Stimulated activated CD4-positive, alpha-beta T cell treated with anti-CD3 and anti-CD28 coated beads, Interleukin-12 subunit alpha, Interleukin-12 subunit beta, amount 100 ng/mL, for 4 hours (primary cell): ENCODE data around the gene AEBP2.
"Not testable (repeated sequence)": the region's sequence is repeated elsewhere in the genome, so short reads cannot be mapped to it uniquely, and the experiment has no call there.

Experiments used
- DNase-seq: peaks from one replicate; pipeline ENCODE4 v3.0.0-alpha.2; 2020

The AEBP2 gene

DNA sequence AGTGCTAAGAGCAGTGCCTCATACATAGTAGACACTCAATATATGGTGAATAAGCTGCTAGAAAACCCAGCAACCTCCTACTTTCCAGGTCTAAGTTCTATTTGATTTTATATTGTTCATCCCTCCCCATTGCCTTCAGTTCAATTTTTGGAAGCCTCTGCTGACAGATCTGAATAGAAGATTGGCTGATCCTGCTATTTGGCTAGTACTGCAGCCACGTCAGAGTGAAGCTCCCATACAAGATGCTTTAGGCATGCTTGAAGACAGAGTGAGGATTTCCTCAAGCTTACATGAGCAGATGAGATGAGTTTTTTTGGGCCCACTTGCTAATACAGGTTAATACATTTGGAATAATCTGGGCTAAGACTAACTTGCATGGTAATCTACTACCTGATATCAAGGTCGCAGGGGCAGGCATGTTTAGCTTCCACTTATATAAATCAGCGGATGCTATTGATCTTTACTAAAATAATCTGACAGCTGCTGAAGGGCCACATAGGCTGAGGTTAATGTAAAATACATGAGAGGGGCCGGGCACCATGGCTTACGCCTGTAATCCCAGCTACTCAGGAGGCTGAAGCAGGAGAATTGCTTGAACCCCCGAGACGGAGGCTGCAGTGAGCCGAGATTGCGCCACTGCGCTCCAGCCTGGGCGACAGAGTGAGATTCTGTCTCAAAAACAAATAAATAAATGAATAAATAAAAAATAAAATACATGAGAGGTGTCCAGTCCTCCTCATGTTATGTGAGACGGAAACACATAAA, 15.9 kb upstream of the AEBP2 start:
- DNase-seq, result no peak

- no peak for DNase-seq
These were observed 11.0 kb upstream of the AEBP2 start for GRCh38 chr12:19428246-19428645.

GRCh38 chr12:19429491-19429890, 9.8 kb upstream of the AEBP2 start:
- DNase-seq, result not testable (repeated sequence)

GRCh38 chr12:19430988-19431387, 8.3 kb upstream of the AEBP2 start:
- DNase-seq, result no peak

DNA sequence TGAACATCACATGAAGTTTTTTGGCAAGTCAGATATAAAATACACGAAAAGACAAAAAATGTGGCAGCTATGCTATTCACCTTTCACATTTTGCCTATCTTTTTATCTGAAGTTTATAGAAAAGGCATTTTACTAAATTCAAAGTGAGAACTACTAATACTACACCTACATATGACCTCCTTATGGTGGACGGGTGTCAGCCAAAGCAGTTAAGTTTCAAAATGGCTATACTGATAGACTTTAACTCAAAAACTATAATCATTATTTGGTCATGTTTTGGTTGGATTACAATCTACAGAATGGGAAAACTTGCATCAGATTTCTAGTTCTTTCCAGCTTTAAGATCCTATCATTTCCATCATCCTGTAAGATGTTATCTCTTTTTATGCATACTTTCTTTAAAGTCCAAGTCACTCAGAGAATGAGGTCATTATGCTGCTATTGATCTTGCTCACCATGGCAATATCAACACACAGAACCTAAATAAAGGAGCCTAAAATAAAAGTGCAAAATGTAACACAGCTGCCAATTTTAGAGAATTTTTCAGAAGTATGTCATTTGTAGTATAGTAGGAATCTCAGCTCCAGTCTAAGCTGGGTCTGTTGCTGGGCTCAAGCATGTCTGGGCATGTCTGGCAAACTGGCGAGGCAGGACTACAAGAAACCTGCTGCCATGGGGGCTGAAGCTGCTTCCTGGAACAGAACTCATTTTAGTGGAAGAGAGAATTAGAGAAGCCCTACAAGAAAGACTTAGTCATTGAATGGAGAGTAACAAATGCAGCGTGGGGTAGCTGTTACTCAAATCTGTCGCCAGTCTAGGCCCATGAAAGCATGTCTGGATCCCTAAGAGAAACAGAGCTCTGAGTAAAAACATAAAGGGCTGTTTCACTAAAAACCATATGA, 7.6 kb upstream of the AEBP2 start:
- peak; percentile 11 for DNase-seq

DNA sequence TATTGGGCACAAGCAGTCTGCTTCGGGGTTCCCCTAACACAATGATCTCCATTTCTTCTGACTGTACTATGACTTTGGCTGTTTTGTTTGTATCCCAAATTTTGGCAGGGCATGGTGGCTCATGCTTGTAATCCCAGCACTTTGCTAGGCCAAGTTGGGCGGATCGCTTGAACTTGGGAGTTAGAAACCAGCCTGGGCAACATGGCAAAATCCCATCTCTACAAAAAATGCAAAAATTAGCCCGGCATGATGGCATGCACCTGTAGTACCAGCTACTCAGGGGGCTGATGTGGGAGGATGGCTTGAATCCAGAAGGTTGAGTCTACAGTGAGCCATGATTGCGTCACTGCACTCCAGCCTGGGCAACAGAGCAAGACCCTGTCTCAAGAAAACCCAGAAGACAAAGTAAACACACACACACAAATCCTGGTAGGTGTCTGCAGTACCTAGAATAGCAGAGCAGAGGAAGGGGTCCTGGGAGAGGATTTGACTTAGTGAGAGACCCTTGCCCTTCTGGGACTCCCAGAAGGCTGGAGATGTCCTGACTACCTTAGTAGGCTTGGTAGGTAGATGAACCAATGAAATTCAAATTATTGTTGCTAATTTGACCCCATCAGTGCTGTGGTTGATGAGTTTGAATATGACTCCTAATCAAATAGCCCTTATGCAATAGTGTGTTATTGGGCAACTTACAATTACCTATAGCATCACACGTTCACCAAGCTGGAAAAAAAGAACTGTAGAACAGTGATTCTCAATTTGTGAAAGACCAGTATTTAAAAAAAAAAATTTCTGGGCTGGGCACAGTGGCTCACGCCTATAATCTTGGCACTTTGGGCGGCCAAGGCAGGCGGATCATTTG, 6.8 kb upstream of the AEBP2 start:
- DNase-seq, result no peak

- no peak for DNase-seq
These were observed 4.8 kb upstream of the AEBP2 start for GRCh38 chr12:19434538-19434937.

- no peak for DNase-seq
These were observed 3.3 kb upstream of the AEBP2 start for GRCh38 chr12:19435831-19436497.

DNA sequence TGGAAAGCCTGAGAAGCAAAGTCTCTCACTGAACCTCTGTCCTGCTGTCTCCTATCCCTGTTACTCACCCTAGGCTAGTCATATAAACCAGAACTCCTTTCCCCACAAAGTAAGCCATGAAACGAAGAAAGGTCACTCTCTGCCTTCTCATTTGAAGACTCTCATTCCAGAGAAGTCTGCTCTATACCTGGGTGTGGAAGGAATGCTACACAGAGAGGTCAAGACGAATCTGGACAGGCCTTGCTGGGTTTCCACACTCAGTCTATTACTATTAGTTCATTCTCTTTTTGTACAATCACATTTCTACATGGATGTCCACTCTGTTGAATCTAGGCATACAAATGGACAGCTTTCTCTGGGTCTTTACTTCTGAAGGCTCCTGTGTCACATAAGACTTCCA, 2.4 kb upstream of the AEBP2 start:
- no peak for DNase-seq

GRCh38 chr12:19437996-19438395, 1.3 kb upstream of the AEBP2 start:
- DNase-seq, result no peak

GRCh38 chr12:19440019-19440858, 947 bp downstream of the AEBP2 start:
- peak; percentile 51 for DNase-seq

DNA sequence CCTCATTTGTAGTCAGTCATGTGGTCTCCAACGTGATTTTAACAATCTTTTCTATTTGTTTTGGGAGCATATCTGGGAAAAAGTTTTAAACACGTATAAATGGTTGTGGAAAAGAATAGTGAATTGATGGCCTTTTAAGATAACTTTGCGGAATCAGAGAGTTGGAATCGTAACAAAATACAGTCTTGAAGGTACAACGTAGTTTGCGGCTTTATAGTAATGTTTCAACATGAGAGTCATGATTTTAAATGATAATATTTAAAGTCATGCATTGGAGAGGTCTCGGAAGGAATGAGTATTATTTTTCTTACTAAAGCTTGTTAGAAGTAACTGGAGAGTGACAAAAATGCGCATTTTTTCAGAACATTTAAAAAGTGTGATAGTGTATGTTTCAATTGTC, 1.6 kb downstream of the AEBP2 start:
- DNase-seq, result no peak

DNA sequence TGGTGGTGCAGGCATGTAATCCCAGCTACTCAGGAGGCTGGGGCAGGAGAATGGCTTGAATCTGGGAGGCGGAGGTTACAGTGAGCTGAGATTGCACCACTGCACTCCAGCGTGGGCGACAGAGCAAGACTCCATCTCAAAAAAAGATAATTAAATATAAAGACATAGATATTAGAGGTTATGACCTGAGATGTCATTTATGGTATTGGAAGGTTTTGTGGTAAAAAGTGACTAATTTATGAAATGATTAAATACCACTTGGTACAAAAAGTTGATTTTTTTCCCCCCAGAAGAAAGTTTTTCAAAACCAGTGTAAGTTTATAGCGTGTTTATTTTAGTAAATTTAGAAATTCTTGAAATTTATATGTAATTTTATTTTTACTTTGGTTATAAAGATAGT, 4.3 kb downstream of the AEBP2 start:
- no peak for DNase-seq

DNA sequence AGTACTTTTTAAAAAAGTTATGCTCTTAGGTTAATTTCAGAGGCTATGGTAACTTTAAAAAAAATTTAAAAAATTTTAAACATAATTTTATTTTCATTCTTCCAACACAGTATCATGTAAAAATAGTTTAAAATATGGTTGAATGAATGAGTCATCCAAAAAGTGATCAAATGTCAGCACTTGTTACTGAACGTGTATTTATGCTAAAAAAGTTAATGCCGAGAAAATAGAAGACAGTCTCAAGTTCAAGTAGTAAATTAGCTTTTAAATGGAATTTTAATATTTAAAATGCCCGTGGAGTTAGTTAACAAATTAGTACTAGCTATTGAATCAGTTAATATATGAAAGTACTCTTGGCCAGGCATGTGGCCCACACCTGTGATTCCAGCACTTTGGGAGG, 4.8 kb downstream of the AEBP2 start:
- no peak for DNase-seq

DNA sequence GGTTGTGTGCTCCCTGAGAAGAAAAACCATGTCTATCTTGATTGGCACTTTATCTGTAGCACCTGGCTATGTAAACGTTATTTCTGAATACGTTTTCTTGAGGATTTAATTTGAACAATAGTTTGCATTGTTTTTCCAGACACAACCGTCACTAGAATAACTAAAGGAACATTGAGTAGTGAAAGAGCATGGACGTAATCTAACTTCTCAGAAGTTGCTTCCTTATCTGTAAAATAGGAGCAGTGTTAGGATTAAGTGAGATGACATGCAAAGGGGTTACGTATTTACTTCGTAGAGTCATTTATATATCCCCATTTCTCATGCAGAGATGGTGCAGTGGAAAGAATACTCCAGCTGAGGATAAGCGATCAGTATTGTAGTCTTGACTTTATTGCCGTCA, 8.1 kb downstream of the AEBP2 start:
- DNase-seq, result no peak

- DNase-seq, result no peak
These were observed 10.5 kb downstream of the AEBP2 start for GRCh38 chr12:19449814-19450213.

DNA sequence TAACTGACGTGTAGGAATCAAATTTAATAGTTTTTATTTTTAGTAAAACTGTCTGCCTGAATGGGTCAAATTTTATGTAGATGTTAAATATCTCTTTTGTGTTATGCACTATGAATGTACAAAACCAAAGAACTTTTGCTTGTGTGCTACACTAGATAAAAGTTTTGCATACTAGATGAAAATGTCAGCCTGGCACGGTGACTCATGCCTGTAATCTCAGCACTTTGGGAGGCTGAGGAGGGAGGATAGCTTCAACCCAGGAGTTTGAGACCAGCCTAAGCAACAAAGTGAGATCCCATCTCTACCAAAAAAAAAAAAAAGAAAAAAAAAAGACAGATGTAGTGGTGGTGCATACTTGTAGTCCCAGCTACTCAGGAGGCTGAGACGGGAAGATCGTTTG, 11.1 kb downstream of the AEBP2 start:
- DNase-seq, result no peak

- DNase-seq, result no peak
These were observed 11.9 kb downstream of the AEBP2 start for GRCh38 chr12:19451196-19451595.

- DNase-seq, result no peak
These were observed 14.7 kb downstream of the AEBP2 start for GRCh38 chr12:19453961-19454360.

- no peak for DNase-seq
These were observed 15.5 kb downstream of the AEBP2 start for GRCh38 chr12:19454837-19455236.

GRCh38 chr12:19456176-19456575, 16.9 kb downstream of the AEBP2 start:
- DNase-seq, result no peak

DNA sequence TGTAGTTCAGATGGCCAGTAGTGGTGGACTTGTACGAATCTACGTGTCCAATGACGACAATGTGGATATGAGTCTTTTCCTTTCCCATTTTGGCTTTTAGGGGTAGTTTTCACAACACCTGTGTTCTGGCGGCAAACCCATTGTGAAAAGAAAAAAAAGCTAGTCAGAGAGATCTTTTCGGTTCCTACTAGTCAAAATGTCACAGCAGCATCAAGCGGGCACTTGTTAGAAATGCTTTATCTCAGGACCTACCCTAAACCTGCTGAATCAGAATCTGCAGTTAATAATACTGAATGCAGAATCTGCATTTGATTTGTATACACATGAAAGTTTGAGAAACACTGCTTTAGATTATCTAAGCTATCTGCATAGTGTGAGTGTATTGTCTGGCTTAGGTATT, 18.3 kb downstream of the AEBP2 start:
- no peak for DNase-seq
